ENCODE data around the gene TPI1. TPM values are rescaled to one million over a fixed set of nuclear protein-coding genes. Genes with fewer than 3 reads are reported as not detected.
"Not testable (repeated sequence)": the region's sequence is repeated elsewhere in the genome, so short reads cannot be mapped to it uniquely, and the experiment has no call there.

The TPI1 gene
- total RNA-seq, 1 donor from 2014 or later = 306 TPM

- CTCF ChIA-PET = no interaction called here
- intact Hi-C loops (cut with micrococcal nuclease) = no loop called here
- Mint-ChIP-seq H3K9me3 (no peaks in the 10 kb centered on the region), H3K27me3 (no peaks in the 10 kb centered on the region), H3K4me3 (no peak overlapping the region), H3K27ac (no peak overlapping the region), H3K4me1 (no peaks in the 10 kb centered on the region), H3K36me3 (ENCODE audit: low read depth) (peaks cover 92% of the 10 kb centered on the region)
- DNase-seq (no peak), ATAC-seq (ENCODE audit: low read depth) (no peak)
- POLR2A ChIA-PET = interaction anchor here (1.8 kb wide), 1 partner anchor 9 kb away, joined by 6 read pairs; the partner anchor contains the start of gene USP5
- TF ChIP-seq, protein P1, sequence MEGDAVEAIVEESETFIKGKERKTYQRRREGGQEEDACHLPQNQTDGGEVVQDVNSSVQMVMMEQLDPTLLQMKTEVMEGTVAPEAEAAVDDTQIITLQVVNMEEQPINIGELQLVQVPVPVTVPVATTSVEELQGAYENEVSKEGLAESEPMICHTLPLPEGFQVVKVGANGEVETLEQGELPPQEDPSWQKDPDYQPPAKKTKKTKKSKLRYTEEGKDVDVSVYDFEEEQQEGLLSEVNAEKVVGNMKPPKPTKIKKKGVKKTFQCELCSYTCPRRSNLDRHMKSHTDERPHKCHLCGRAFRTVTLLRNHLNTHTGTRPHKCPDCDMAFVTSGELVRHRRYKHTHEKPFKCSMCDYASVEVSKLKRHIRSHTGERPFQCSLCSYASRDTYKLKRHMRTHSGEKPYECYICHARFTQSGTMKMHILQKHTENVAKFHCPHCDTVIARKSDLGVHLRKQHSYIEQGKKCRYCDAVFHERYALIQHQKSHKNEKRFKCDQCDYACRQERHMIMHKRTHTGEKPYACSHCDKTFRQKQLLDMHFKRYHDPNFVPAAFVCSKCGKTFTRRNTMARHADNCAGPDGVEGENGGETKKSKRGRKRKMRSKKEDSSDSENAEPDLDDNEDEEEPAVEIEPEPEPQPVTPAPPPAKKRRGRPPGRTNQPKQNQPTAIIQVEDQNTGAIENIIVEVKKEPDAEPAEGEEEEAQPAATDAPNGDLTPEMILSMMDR (IDR thresholded peaks at IDR 0.05) = no peak
Observed at GRCh38 chr12:6860942-6861341, 6.4 kb upstream of the TPI1 start.

GRCh38 chr12:6861391-6861790, 5.9 kb upstream of the TPI1 start:
- Mint-ChIP-seq H3K36me3 (ENCODE audit: low read depth) (peaks cover 90% of the 10 kb centered on the region), H3K4me3 (no peak overlapping the region), H3K4me1 (peaks cover 2% of the 10 kb centered on the region), H3K27ac (no peak overlapping the region), H3K9me3 (no peaks in the 10 kb centered on the region), H3K27me3 (no peaks in the 10 kb centered on the region)
- ATAC-seq (ENCODE audit: low read depth) (no peak), DNase-seq (no peak)
- intact Hi-C loops (cut with micrococcal nuclease) = no loop called here
- TF ChIP-seq, protein P1 (IDR thresholded peaks at IDR 0.05) = no peak
- ChIA-PET POLR2A (interaction anchor here (1.8 kb wide), 1 partner anchor 9 kb away, joined by 6 read pairs; the partner anchor contains the start of gene USP5), CTCF (no interaction called here)

DNA sequence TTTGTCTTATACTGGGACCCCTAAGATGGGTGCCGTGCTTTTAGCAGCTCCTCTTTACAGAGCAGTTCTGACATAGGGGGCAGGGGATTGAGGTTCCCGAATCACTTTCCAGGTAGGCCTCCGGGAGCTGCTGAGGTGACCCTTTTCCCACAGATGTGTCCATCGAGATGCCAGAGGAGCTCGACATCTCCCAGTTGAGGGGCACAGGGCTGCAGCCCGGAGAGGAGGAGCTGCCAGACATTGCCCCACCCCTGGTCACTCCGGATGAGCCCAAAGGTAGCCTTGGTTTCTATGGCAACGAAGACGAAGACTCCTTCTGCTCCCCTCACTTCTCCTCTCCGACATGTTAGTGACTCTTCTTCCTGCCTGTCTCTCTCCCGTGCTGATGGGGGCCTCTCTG, 4.3 kb upstream of the TPI1 start:
- TF ChIP-seq, protein P1 (IDR thresholded peaks at IDR 0.05) = no peak
- ATAC-seq (ENCODE audit: low read depth) = no peak
- no peaks in the 10 kb centered on the region for H3K27me3 Mint-ChIP-seq
- no peaks in the 10 kb centered on the region for H3K9me3 Mint-ChIP-seq
- no peak overlapping the region for H3K27ac Mint-ChIP-seq
- H3K36me3 Mint-ChIP-seq (ENCODE audit: low read depth) = peaks cover 76% of the 10 kb centered on the region
- DNase-seq = no peak
- no peak overlapping the region for H3K4me3 Mint-ChIP-seq
- ChIA-PET POLR2A (interaction anchor here (1.1 kb wide), 1 partner anchor 11 kb away, joined by 3 read pairs; the partner anchor contains the start of gene USP5), CTCF (interaction anchor here (0.6 kb wide), 1 partner anchor 70 kb away, joined by 3 read pairs; no protein-coding TSS in a partner anchor)
- H3K4me1 Mint-ChIP-seq = peaks cover 14% of the 10 kb centered on the region
- intact Hi-C loops (cut with micrococcal nuclease) = no loop called here

DNA sequence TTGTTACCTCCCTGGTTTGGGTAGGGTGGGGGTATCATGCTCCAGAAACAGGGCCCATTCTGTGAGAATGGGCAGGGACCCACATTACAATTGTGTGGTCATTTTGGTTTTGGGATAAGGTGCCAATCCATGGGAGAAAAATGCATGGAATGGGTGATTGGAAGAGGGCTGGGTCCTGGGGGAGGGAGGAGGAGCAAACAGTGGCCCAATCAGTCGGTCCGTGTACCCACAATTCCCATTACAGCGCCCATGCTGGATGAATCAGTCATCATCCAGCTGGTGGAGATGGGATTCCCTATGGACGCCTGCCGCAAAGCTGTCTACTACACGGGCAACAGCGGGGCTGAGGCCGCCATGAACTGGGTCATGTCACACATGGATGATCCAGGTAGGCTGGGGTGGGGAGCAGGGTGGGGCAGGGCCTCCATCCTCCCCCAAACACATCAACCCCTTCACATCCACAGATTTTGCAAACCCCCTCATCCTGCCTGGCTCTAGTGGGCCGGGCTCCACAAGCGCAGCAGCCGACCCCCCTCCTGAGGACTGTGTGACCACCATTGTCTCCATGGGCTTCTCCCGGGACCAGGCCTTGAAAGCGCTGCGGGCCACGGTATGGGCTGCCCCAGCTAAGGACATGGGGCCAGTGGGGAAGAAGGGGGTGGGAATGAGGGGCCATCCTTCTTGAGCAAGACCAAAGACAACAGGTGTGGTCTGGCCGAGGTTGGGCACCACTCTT, 3.6 kb upstream of the TPI1 start:
- POLR2A ChIA-PET = interaction anchor here (1.1 to 11.1 kb wide), 2 partner anchors 10 to 11 kb away, joined by 3 to 190 read pairs; partner anchors contain the start of genes CDCA3 and USP5
- Mint-ChIP-seq H3K27me3 (no peaks in the 10 kb centered on the region), H3K9me3 (no peaks in the 10 kb centered on the region), H3K36me3 (ENCODE audit: low read depth) (peaks cover 69% of the 10 kb centered on the region), H3K4me1 (peaks cover 21% of the 10 kb centered on the region), H3K27ac (no peak overlapping the region), H3K4me3 (no peak overlapping the region)
- intact Hi-C loops (cut with micrococcal nuclease) = no loop called here
- no peak for DNase-seq
- TF ChIP-seq, protein P1 (IDR thresholded peaks at IDR 0.05) = no peak
- no peak for ATAC-seq (ENCODE audit: low read depth)
- CTCF ChIA-PET = no interaction called here

GRCh38 chr12:6865307-6865706, 2.0 kb upstream of the TPI1 start:
- H3K9me3 Mint-ChIP-seq; H3K27me3 Mint-ChIP-seq; DNase-seq; H3K4me3 Mint-ChIP-seq; ATAC-seq (ENCODE audit: low read depth); CTCF ChIA-PET; intact Hi-C loops (cut with micrococcal nuclease); H3K27ac Mint-ChIP-seq: not testable (repeated sequence)
- Mint-ChIP-seq H3K36me3 (ENCODE audit: low read depth) (peaks cover 67% of the 10 kb centered on the region), H3K4me1 (peaks cover 31% of the 10 kb centered on the region)
- POLR2A ChIA-PET = interaction anchor here (0.6 to 11.1 kb wide), 5 partner anchors 12 to 1071 kb away, joined by 4 to 190 read pairs (median 5); partner anchors contain the start of genes C12orf57, CDCA3, RNU7-1 and USP5
